HL-60/S4 (cell line): ENCODE data around the gene DLG4.

ENCODE experiments used
- in situ Hi-C: fragments of 300-500 bp; cut with MboI; formaldehyde crosslinking; loops from 2 replicates; pipeline ENCODE4 v1.14.3; 2022; ENCODE audit warnings: low sequenced_read_pairs

DLG4 gene

DNA sequence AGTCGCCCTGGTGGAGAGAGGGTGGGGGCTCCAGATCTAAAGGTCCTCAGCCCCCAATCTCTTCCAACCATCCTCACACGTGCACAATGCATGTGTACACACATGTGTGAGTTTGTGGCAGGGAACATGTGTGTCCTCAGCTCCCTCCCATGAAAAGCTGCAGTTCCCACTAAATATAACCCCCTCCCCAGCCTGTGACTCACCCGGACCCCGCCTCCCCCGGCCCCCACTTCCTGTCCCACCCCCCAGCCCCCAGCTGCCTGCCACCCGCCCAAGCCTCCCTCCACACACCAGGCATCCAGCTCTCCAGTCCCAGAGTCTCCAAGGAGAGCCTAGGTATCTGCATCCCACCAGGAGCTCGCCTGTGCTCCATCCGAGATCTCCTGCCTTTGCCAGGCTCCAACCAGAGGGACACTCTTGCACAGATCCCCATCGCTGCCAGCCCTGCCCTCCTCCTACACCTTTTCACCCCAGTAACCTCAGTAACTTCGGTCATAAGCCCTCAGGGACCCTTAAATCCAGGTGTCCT, 3.9 kb downstream of the DLG4 start:
- in situ Hi-C loops = no loop called here

DNA sequence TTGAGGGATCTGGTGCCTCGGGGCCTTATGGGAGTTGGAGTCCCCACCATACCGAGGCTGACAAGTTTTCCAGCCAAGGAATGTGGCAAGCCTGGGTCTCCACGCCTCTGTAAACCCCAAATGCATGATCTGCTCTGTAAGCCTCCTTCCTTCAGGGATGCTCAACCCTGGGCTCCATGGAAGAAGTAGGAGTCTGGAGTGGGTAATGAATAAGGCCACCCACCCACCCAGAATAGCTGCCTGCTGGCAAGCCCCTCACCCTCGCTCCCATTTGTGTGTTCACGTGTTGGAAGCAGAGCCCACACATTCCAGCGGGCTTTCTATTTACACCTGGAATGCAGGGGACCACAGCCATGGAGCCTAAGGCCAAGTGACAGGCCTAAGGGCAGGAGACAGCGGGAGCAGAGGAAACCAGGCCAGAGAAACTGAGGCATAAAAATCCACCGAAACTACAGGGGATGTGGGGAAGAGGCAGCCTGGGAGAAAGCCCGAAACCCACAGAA, 4.4 kb downstream of the DLG4 start:
- in situ Hi-C loops = no loop called here

DNA sequence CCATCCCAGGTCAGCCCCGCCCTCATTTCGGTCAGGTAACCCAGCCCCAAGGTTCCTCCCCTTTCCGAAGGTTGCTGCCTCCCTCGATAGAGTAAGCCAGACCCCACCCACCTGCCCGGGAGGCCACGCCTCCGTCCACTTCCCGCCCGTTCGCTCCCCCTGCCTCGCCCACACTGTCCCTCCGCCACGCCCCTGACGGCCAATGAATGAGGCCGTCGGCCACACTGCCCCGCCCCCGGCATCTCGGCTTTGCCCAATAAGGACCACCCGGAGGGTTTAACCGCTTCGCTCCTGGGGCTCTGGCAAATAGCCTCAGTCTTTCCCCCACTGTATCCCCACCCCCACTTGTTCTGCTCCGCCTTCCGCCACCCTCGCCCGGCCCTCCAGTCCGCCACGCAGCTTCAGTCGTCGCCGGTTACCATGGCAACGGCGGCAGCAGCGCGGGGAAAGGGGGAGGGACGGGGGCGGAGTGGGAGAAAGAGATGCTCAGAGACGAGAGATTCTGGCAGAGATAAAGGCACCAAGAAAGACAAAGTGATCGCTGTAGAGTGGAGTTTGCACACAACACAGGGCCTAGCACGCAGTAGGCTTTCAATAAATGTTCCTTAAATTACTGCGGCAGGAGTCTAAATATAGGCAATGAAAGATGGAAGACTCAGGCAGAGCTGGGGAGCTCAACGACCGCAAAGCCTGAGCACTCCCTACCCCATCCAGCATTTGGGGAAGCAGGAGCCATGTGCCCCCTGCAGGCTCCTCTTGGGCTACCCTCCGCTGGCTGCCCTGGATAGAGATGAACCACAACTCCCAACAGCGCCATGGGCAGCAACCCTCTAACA, 5.1 kb downstream of the DLG4 start:
- in situ Hi-C loops = no loop called here

DNA sequence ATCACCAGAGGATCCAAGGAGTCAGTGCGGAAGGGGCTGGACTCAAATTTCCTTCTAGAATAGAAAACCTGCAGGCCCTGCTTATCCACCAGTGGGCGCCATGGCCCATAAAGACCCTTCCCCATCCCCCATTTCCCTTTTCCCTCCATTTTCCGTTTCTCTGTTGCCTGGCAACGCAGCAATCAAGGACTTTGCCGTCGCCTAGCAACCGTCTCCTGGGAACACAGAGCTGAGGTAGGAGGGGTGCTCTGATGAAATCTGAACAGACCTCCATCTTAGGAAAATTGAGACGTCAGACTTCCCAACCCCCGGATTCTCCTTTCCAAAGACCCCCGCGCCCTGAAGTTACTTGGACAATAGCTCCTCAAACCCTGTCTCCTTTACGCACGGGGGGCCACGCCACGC, 5.7 kb downstream of the DLG4 start:
- in situ Hi-C loops = no loop called here

DNA sequence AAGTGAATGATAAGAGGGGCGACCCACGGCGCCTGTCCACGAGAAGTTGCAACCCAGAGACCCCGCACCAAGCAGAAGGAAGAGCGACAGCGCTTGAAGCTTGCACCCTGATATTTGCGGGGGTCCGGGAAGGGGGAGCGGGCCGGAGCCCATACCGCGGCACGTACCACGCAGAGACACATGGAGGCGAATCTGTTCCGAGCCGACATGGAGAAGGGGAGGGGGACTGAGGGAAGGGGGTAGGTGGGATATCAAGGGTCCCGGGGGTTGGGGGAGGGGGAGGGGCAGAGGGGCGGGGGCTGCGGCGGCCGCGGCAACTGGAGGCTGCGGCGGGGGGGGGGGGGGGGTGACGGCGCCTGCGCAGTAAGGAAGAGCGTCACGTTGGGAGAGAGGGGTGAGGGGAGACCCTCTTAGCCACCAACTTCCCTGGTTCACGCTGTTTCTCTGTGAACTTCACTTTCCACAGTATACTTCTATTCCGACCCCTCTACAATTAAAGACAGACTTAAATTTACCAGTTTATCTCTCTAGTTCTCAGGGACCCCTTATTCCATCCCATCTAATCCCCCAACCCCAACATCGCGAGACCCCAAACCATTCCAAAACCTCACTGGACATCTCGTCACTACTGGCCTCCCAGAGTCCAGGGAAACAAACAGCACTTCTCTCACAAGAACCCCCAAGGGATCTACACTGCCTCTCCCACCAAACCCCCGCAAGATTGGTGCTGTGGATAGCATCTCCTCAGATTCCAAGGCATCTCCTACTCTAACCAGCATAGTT, 8.0 kb downstream of the DLG4 start:
- in situ Hi-C loops = no loop called here

DNA sequence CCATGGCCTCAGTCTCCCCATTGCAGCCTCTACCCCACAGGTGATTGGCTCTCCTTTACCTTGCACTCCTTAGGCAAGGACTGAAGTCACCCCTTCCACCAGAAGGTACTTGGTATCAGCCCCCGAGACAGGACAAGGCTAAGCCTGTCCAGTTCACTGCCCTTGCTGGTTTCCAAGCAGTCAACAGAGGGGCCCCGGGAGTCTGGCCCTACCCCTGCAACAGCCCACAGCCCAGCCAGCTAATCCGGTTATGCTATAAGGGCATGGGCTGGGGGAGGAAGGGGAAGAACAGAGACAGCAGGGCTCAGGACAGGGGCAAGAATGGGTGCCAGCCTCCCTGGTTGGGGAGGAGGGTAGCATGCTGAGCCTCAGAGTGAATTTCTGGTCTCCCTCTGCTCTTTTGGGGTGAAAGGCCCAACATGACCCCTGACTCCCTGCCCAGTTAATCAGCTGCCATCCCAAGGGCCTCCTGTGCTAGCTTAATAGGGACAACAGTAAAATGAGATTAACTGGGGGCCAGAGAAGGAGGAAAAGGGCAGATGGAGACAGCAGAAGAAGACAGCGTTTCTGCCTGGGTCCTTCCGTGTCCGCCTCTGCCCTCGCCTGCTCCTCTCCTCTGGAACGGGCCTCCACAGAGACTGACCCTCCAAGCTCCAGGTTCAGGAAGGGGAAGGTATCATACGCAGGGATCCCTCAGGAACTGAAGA, 10.7 kb downstream of the DLG4 start:
- in situ Hi-C loops = no loop called here

DNA sequence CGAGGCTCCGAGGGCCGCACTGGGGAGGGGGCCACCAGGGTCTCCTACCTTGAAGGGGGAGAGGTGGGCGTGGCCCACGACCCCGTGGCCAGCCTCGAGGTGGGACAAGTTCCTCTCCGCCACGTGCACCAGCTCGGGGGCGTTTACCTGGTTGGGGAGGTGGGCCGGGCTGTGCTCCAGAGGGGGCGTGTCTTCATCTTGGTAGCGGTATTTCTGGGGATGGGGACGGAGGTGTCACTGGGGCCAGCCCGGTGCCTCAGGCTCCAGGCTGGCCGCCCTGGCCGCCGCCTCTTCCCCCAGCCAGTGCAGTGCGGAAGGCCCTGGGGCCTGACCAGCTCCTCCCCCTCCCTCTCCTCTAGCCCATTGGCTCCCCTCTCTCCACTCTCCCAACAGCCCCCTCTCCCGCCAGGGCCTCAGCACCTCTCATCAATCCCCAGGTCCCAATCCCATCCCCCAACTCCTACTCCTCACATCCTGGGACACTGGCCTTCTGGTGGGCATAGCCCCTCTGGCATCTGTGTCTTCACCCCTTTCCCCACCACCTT, 11.5 kb downstream of the DLG4 start:
- in situ Hi-C loops = no loop called here

DNA sequence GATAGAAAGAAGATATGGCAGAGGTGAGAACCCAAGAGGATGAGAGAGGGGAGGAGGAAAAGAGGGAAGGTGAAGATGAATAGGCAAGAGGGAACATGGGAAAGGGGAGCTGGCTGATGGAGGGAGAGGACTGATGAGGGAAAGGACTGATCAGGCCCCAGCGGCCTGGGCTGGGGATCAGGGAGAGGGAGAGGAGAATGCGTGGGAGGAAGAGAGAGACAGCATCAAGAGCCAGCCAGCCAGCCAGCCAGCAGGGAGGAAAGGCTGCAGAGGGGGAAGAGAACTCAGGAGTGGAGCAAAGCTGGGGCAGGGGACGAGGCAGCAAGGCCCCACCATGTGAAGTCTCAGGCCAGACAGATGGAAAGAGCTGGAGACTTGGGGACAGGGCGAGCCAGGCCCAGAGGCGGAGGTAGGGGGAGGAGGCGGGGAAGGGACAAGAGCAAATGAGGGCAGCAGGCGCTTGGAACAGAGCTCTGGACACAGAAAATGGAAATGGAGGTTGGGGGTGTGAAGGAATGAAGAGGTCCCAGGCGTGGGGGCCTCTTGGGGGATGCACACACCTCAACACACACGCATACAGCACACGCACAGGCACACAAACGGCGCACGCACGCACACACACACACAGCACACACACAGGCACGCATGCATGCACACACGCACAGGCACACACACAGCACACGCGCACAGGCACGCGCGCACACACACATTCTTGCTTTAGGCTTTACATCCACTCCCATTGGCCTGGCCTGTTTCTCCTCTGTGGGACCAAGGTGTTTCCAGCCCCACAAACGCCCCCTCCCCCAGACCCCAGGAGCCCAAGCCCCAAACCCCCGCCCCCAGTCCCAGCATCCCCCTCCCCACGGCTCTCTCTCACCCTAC, 12.3 kb downstream of the DLG4 start:
- in situ Hi-C loops = no loop called here

DNA sequence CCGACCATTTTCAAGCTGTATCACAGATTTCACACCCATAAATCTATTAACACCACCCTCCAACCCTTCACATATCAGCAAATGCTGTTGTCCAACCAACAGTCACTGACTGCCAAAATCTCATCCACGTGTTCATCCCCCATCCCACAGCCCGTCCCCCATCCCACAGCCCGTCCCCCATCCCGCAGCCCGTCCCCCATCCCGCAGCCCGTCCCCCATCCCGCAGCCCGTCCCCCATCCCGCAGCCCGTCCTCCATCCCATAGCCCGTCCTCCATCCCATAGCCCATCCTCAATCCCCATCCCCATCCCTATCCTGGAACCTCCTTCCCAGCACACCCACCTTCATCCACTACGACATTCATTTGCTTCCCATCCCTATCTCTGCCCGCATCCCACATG, 14.1 kb downstream of the DLG4 start:
- in situ Hi-C loops = no loop called here

DNA sequence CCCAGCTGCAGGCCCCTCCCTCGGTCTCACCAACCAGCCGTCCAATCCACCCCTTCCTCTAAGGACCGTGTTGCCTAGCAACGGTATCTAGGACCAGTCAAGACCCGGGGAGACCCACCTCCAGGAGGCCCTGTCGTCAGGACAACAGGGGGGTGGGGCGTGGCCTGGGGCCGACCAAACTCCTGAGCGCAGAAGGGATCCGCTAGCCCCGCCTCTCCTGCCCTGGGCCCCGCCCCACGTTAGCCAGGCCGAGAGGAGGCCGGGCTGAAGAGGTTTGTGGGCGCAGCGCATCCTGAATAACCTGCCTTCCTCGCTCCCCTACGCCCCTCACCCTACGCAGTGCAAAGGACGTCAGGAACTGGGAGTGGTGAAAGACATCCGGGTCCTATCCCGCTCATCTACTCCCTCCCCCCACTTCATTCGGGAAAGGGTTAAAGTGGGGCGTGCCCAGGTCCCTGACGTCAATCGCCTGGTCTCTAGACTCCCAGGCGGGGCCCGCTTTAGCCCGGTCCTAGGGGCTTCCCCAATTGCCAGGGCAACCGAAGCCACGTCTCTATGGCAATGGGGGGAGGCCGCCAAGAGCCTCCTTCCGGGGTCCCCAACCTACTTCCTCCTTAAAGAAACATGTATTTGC, 14.7 kb downstream of the DLG4 start:
- in situ Hi-C loops = no loop called here

DNA sequence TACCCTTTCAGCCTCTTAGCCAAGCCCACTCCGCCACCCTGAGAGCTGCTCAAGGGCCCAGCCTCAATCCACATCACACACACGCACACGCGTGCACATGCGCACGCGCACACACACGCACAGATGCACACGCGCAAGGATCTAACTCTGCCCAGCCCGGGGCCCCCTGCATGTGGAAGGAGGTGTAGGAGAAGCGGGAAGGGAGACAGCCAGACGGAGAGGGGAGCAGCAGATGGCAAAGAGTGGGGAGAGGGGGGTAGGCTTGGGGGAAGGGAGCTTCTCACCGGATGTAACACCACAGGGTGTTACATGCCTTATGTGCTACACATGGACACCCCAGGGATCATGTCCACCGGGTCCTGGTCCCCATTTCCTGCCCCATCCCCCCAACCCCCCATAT, 15.3 kb downstream of the DLG4 start:
- in situ Hi-C loops = no loop called here

DNA sequence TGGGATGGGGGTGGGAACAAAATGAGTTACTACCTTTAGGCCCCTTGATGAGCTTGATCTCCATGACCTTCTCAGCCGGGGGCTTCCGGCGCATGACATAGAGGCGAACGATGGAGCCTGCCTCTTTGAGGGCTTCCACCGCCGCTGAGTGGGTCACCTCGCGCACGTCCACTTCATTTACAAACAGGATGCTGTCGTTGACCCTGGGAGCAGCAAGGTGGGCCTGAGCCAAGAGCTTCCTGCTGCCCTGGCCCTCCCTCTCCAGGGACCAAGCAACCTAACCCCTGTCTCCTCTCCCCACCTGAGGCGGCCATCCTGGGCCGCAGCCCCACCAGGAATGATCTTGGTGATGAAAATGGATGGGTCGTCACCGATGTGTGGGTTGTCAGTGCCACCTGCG, 16.2 kb downstream of the DLG4 start:
- in situ Hi-C loops = no loop called here

DNA sequence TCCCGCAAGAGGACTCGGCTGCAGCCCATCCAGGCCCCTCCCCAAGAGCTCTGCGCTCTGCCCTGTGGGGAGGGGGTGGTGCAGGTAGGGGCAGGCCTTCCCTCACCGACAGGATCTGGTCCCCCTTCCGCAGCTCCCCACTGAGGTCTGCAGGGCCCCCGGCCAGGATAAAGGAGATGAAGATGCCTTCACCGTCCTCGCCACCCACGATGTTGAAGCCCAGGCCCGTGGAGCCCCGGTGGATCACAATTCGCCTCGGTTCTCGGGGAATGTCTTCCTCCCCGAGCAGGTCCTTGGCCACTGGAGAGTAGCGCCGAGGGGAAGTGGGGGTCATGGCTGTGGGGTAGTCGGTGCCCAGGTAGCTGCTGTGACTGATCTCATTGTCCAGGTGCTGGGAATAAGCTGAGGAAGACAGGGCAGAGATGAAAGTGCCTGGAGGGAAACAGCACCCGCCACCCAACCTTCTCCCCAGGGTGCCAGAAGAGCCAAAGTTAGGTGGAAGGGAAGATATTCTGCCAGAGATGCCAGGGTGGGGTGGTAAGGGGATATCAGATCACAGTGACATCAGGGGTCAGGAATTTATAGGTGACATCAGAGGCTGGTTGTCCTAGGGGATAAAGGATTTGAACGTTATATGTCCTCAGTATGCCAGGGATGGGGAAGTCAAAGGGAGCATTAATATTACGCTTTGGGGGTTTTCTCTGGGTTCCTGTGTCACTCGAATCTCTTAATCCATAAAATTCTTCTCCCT, 22.8 kb downstream of the DLG4 start:
- in situ Hi-C loops = no loop called here

DNA sequence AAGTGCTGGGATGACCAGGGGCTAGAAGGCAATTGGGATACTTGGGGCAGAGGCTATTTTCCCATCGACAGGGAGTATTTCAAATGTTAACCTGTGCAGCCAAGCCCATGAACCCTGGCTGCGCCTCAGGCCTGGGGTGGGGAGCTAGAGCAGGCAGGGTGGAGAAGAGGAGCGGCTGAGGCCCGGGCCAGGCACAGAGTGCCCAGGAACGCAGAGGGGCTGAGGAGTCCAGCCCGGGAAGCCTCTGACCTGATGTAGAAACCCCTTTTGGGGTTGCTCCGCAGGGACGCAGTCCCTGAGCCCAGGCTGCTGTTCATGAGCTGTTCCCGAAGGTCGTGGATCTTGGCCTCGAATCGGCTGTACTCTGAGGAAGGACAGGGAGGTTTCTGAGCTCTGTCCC, 23.7 kb downstream of the DLG4 start:
- in situ Hi-C loops = no loop called here

DNA sequence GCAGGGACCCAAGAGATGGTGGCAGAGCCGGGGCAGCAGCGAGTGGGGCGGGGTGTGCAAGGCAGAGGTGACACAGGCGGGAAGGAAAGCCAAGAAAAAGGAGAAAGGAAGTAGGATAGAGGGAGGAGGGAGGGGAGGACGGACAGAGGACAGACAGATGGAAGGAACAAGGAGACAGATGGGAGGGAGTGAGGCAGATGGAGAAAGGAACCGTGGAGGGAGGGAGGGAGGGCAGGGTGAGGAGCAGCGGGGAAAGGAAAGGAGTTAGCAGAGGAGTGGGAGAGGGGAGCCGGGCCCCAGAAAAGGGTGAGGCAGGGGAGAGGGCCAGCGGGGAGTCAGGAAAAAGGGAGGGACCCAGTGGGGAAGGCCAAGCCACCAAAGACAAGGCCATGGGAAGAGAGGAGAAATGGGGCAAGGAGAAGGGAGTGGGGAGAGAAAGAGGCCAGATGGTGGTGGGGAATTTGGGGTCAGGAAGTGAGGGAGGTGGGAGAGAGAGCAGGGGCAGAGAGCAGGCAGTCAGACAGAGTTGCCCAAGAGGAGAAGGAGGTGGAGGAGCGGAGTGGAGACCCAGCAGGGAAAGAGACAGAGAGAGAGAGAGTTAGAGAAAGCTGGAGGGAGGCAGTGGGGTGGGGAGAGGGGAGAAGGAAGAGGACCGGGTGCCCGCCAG, 27.2 kb downstream of the DLG4 start:
- in situ Hi-C loops = no loop called here

DNA sequence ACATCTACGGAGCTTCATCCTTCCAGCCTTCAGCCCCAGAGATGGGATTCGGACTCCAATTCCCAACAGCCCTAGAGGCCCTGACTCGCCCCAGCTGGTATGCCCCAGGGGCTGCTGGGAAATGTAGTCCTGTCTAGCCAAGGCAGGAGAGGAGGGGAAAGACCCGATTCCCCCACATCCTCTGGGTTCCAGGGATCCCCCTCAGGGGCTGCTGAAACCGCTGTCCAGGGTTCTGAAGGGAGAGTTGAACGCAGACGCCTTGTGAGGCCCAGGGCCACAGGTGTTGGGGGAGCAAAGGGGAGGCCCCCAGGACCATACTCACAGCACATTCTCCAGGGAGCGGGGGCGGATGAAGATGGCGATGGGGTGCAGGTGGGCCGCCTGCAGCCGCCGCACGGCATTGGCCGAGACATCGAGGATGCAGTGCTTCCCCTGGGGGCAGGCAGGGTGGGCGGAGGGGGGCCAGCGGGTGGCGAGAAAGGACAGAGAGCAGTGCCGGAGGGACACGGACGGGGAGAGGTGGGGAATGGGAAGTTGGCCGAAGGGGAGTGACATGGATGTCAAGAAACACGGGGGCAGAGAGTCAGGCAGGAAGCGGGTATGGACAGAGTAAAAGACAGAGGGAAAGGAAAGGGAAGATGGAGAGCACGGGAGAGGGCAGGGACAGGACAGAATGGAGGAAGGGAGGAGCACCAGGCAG, 27.9 kb downstream of the DLG4 start:
- in situ Hi-C loops = no loop called here

DNA sequence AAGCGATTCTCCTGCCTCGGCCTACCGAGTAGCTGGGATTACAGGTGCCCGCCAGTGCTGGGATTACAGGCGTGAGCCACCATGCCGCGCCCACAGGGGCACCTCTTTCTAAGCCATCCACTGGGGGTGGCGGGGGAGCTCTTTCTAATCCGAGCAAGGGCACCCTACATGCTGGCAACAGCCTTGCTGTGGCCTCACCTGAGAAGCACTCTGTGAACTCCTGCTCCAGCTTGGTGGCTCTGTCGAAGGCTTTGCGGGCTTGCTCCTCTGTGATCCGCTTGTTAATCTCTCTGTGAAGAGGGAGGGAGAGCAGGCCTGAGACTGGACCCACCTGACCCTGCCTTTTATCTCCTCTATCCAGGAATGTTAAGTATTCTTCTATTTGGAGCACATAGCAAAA, 28.6 kb downstream of the DLG4 start:
- in situ Hi-C loops = no loop called here
